Thoracic aorta (tissue), 2 donors: ENCODE results near the gene EPOP. TPM values are rescaled to one million over a fixed set of nuclear protein-coding genes. Genes with fewer than 3 reads are reported as not detected.

ENCODE experiments used
- ATAC-seq: fragments of 150-250 bp; one replicate; pipeline ENCODE4 v1.8.0; 2017; ENCODE audit warnings: low read depth; ENCODE audit not compliant: insufficient number of reproducible peaks, low FRiP score
- DNase-seq: peaks from one replicate; pipeline ENCODE4 v3.0.0-alpha.2; 2020; ENCODE audit warnings: low spot score
- H3K27ac ChIP-seq, 2 donors: fragments of 200-600 bp; sonication (generic); 1 replicate in 1 of 2; 2 replicates in 1 of 2; pipeline ENCODE4 v1.5.1; 2016; ENCODE audit warnings: mild to moderate bottlenecking in 2 of 2, moderate library complexity in 2 of 2
- H3K27me3 ChIP-seq: fragments of 200-600 bp; sonication (generic); replicated peaks from 2 replicates; pipeline ENCODE4 v1.6.0; 2016; ENCODE audit warnings: mild to moderate bottlenecking; ENCODE audit not compliant: insufficient read depth
- H3K36me3 ChIP-seq: fragments of 200-600 bp; sonication (generic); one replicate; pipeline ENCODE4 v1.5.1; 2016
- H3K4me1 ChIP-seq, 2 donors: fragments of 200-600 bp; sonication (generic); 1 replicate in 1 of 2; 2 replicates in 1 of 2; pipeline versions ENCODE4 v1.5.1 to v1.6.0; 2016; ENCODE audit warnings: low read depth in 2 of 2, mild to moderate bottlenecking in 1 of 2; ENCODE audit not compliant: control insufficient read depth in 1 of 2
- H3K4me3 ChIP-seq: fragments of 200-600 bp; sonication (generic); 2 replicates; pipeline ENCODE4 v1.5.1; 2016; ENCODE audit warnings: mild to moderate bottlenecking
- H3K9me3 ChIP-seq: fragments of 200-600 bp; sonication (generic); 2 replicates; pipeline ENCODE4 v1.5.1; 2016
- CTCF ChIP-seq: fragments of 200-600 bp; sonication (generic); IDR thresholded peaks from one replicate; pipeline ENCODE4 v1.5.1; 2019; ENCODE audit warnings: antibody characterized with exemption
- total RNA-seq, 2 donors: library from RNA; depleted of rRNA; stranded (reverse); fragments of >200 nt; gene quantifications; one replicate each; pipeline versions ENCODE4 v1.1.0 to v1.2.3, GENCODE V29; 2016

Gene EPOP
- total RNA-seq, 2 donors from 2014 or later, result 0.54 to 3.3 TPM

GRCh38 chr17:38709864-38710603, 35.3 kb upstream of the EPOP start:
- DNase-seq (no peak), ATAC-seq (no peak)
- Histone ChIP-seq H3K27me3 (no peaks in the 10 kb centered on the region), H3K36me3 (peaks cover 35% of the 10 kb centered on the region), H3K4me1 (peaks cover 0 to 12% of the 10 kb centered on the region in 2 donors), H3K27ac (no peak overlapping the region), H3K9me3 (no peaks in the 10 kb centered on the region), H3K4me3 (no peak overlapping the region)
- TF ChIP-seq CTCF, result no peak

DNA sequence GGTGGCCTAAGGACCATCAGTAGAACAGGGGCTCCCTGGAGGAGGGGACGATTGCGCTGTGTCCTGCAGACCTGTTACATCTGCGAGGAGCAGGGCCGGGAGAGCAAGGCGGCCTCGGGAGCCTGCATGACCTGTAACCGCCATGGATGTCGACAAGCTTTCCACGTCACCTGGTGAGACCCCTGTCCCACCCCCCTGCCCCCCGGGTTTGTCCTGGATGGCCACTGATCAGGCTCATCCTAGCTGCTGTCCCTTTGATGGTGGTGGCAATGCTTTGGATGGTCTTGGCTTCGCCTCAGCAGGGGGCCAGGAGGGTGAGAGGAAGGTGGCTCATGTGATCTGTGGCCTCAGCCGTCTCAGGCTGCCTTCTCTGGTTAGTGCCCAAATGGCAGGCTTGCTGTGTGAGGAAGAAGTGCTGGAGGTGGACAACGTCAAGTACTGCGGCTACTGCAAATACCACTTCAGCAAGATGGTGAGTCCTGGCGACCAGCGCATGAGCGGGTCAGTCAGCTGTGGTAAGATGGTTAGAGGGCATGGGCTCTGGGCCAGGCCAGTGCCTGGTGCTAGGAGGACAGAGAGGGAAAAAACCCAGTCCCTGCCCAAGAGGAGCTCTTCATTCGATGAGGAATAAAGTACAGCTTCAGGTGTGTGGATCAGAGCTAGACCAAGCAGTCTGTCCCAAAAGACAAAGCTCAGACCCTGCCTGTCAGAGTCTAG, 34.5 kb upstream of the EPOP start:
- DNase-seq (no peak), ATAC-seq (no peak)
- Histone ChIP-seq H3K36me3 (peaks cover 34% of the 10 kb centered on the region), H3K9me3 (no peaks in the 10 kb centered on the region), H3K4me1 (peaks cover 0 to 12% of the 10 kb centered on the region in 2 donors), H3K27me3 (no peaks in the 10 kb centered on the region), H3K27ac (no peak overlapping the region), H3K4me3 (no peak overlapping the region)
- TF ChIP-seq CTCF, result no peak

GRCh38 chr17:38707678-38708351, 33.1 kb upstream of the EPOP start:
- peaks cover 25% of the 10 kb centered on the region for H3K36me3 ChIP-seq
- no peak for TF ChIP-seq CTCF
- peaks cover 0 to 19% of the 10 kb centered on the region in 2 donors for H3K4me1 ChIP-seq
- no peaks in the 10 kb centered on the region for H3K9me3 ChIP-seq
- ATAC-seq (no peak), DNase-seq (no peak)
- H3K4me3 ChIP-seq, result no peak overlapping the region
- no peak overlapping the region for H3K27ac ChIP-seq
- H3K27me3 ChIP-seq, result no peaks in the 10 kb centered on the region

DNA sequence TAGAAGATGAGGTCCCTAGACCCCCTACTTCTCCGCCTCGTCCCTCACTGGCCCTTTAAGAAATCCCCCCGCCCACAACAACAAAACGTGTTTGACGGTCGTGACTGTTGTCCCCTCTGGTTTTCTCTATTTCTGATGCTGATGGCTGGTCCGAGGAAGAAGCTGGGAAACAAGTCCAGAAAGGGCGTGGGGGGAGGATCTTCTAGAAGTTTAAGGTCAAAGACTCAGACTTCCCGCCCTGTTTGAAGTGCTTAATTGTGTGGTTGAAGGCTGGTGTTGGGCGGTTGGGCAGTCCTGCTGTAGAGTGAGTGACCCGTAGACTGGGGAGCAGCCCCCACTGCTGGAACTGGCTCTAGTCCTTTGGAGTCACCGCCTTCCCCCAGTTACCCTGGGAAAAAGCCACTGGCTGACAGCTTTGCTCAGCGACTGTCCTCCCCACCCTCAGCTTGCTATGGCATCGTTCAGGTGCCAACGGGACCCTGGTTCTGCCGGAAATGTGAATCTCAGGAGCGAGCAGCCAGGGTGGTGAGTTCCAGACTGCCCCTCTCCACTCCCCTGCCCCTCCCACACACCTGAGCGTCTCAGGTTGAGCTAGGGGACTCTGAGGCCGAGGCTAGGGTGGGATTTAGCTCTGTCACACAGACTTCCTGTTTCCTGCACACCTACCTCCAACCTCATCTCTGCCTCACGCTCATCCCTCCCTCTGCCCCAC, 31.9 kb upstream of the EPOP start:
- H3K36me3 ChIP-seq, result peaks cover 15% of the 10 kb centered on the region
- H3K4me1 ChIP-seq, result peaks cover 0 to 21% of the 10 kb centered on the region in 2 donors
- peak overlapping the region; percentile 85 to 86 for H3K27ac ChIP-seq
- ATAC-seq (no peak), DNase-seq (no peak)
- TF ChIP-seq CTCF, result no peak
- no peaks in the 10 kb centered on the region for H3K27me3 ChIP-seq
- H3K4me3 ChIP-seq, result peak overlapping the region; percentile 99
- H3K9me3 ChIP-seq, result no peaks in the 10 kb centered on the region
